Measurements from ENCODE around the gene PRDM16. TPM values are rescaled to one million over a fixed set of nuclear protein-coding genes. Genes with fewer than 3 reads are reported as not detected.

The PRDM16 gene
- total RNA-seq, 1 donor from 2014 or later, result 18.3 TPM

DNA sequence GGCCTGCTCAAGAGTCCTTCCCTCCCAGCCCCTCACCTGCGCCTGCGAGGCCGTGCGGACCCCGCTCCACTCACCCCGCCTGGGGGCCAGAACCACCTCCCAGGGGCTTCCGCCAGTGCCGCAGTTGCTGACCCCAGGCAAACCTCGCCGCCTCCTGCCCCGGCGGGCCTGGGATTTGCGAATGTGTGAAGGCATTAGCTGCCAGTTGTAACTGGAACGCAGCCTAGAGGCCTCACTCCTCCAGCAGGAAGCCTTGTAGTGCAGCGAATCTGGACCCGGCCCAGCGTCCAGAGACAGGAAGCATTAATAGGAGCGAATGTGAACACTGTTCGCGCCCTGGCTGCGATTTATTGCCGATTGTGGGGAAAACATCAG is 244.6 kb downstream of the PRDM16 start:
- Mint-ChIP-seq H3K36me3 (ENCODE audit: low read depth) (peaks cover 1% of the 10 kb centered on the region), H3K27me3 (ENCODE audit: low read depth) (no peaks in the 10 kb centered on the region), H3K9me3 (ENCODE audit: low read depth) (no peaks in the 10 kb centered on the region), H3K27ac (ENCODE audit: unreplicated experiment) (peak overlapping the region; percentile 100), H3K4me1 (ENCODE audit: low read depth) (peaks cover 65% of the 10 kb centered on the region), H3K4me3 (ENCODE audit: unreplicated experiment) (peak overlapping the region; percentile 51)
- TF ChIP-seq, protein P1, sequence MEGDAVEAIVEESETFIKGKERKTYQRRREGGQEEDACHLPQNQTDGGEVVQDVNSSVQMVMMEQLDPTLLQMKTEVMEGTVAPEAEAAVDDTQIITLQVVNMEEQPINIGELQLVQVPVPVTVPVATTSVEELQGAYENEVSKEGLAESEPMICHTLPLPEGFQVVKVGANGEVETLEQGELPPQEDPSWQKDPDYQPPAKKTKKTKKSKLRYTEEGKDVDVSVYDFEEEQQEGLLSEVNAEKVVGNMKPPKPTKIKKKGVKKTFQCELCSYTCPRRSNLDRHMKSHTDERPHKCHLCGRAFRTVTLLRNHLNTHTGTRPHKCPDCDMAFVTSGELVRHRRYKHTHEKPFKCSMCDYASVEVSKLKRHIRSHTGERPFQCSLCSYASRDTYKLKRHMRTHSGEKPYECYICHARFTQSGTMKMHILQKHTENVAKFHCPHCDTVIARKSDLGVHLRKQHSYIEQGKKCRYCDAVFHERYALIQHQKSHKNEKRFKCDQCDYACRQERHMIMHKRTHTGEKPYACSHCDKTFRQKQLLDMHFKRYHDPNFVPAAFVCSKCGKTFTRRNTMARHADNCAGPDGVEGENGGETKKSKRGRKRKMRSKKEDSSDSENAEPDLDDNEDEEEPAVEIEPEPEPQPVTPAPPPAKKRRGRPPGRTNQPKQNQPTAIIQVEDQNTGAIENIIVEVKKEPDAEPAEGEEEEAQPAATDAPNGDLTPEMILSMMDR (IDR thresholded peaks at IDR 0.05), result no peak
- no peak for DNase-seq (ENCODE audit: low spot score)

DNA sequence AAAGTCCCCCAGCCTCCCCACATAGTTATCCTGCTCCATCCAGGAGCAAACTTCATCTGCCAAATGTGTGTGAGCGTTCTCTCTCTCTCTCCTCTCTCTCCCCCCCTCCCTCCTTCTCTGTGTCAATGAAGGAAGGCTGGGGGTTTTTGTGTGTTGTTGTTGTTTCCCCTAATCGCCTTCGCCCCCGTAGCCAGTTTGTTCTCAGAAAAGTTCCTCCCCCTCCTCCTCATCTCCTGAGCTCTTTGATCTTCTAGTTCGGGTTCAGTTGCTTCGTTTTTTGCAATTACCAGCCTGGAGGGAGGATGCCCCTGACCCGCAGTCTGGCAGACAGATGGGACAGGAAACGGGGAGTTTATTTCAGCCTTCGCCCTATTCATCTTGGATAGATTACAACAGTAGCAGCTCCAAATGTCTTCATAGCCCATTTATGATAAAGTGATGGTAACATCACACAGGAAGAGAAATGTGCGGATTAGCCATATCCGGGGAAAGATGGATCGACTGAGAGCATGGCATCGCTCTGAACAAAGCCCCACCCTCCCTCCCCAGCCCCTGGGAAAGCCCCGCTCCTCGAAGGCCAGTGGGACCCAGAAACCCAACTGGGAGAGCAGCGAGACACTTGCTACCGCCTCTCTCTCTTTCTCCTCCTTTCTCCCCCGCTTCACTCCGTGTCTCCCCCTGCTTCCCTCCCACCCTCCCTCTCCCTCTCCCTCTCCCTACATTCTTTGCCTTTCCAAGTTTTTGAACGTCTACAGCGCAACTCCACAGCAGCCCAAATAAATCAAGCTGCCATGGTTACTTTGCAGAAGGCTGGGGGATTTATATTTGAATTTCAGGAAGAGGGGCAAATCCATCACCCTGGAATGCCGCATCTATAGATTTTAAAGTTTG is 245.7 kb downstream of the PRDM16 start:
- H3K4me3 Mint-ChIP-seq (ENCODE audit: unreplicated experiment), result peak overlapping the region; percentile 40
- DNase-seq (ENCODE audit: low spot score), result no peak
- no peaks in the 10 kb centered on the region for H3K9me3 Mint-ChIP-seq (ENCODE audit: low read depth)
- TF ChIP-seq, protein P1 (IDR thresholded peaks at IDR 0.05), result no peak
- H3K27me3 Mint-ChIP-seq (ENCODE audit: low read depth), result no peaks in the 10 kb centered on the region
- H3K27ac Mint-ChIP-seq (ENCODE audit: unreplicated experiment), result peak overlapping the region; percentile 100
- peaks cover 1% of the 10 kb centered on the region for H3K36me3 Mint-ChIP-seq (ENCODE audit: low read depth)
- peaks cover 72% of the 10 kb centered on the region for H3K4me1 Mint-ChIP-seq (ENCODE audit: low read depth)

DNA sequence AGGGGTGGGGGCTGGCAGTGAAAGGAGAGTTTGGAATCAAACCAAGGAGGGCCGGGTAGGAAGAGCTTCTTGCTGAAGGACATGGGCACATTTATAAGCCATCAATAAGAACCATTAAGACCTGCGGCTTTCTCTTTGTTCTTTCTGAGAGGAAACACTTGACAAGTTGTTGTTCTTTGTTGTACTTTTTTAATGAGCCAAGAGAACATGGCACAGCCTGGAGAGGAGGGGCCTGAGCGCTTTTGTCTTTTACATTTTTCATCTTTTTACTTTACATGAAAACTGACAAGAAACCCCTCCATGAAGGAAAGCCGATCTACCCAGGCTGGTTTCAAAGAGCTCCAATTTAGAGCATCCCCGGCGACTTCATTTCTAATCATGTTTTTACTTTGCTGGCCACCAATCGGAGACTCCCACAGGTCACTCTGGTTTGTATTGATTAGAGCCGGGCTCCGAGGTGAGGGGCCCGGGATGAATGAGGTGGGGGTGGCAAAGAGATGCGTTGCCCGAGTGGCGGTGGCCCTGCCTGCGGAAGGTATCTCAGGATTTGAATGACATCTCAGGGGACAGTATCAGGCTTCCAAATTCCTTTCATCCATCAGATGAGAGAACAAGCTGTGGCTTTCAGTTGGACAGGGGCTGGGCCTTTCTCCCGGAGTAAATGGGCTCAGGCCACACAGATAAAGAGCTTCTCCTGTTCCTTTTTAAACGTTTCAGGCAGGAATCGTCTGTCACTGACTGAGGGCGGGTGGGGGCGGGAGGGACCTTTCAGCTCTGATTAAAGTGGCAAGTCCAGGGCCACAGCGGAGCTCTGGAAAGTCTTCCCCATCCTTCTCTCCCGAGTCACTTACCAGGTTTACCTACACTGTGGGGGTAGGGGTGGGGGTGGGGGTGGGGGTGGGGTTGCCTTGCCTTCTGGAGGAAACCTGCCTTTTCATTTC is 246.7 kb downstream of the PRDM16 start:
- H3K4me3 Mint-ChIP-seq (ENCODE audit: unreplicated experiment), result no peak overlapping the region
- H3K27me3 Mint-ChIP-seq (ENCODE audit: low read depth), result no peaks in the 10 kb centered on the region
- no peak for DNase-seq (ENCODE audit: low spot score)
- H3K4me1 Mint-ChIP-seq (ENCODE audit: low read depth), result peaks cover 68% of the 10 kb centered on the region
- H3K36me3 Mint-ChIP-seq (ENCODE audit: low read depth), result peaks cover under 1% of the 10 kb centered on the region
- TF ChIP-seq, protein P1 (IDR thresholded peaks at IDR 0.05), result no peak
- no peaks in the 10 kb centered on the region for H3K9me3 Mint-ChIP-seq (ENCODE audit: low read depth)
- H3K27ac Mint-ChIP-seq (ENCODE audit: unreplicated experiment), result peak overlapping the region; percentile 100

DNA sequence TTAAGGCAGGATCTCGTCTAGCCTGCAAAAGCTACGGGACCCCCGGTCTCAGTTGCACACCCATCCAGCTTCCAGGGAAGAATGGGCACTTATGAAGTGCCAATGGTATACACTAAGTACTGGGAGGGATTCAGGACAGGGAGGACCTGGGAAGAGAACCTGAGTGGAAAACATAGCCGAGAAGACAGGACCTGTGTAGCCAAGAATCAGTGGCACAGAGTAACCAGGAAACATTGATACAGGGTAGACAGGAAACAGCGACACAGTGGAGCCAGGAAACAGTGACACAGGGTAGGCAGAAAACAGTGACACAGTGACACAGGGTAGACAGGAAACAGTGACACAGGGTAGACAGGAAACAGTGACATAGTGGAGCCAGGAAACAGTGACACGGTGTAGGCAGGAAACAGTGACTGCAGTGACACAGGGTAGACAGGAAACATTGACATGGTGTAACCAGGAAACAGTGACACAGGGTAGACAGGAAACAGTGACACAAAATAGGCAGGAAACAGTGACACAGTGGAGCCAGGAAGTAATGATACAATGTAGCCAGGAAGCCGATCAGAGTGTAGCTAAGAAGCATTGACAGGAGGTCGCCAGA is 247.4 kb downstream of the PRDM16 start:
- no peaks in the 10 kb centered on the region for H3K36me3 Mint-ChIP-seq (ENCODE audit: low read depth)
- no peaks in the 10 kb centered on the region for H3K27me3 Mint-ChIP-seq (ENCODE audit: low read depth)
- no peak overlapping the region for H3K4me3 Mint-ChIP-seq (ENCODE audit: unreplicated experiment)
- H3K4me1 Mint-ChIP-seq (ENCODE audit: low read depth), result peaks cover 60% of the 10 kb centered on the region
- peak overlapping the region; percentile 81 for H3K27ac Mint-ChIP-seq (ENCODE audit: unreplicated experiment)
- TF ChIP-seq, protein P1 (IDR thresholded peaks at IDR 0.05), result no peak
- H3K9me3 Mint-ChIP-seq (ENCODE audit: low read depth), result no peaks in the 10 kb centered on the region
- DNase-seq (ENCODE audit: low spot score), result no peak

DNA sequence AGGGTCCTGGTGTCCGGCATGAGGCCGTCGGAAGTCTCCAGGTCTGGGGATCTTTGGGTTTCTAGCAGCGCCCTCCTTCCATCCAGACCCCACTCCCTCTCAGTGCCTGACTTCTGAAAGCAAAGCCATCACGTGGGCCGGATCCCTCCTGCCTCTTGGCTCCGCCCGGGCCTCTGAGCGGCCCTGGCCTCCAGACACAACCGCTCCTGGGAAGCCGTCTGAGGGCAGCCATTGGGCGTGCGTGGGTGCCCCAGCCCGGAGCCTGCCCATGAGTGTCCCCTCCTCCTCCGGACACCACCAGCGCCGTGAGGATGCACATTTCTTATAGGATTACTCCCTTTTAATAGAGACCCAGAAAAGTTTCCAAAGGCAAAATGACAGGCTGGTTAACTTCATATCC is 248.5 kb downstream of the PRDM16 start:
- H3K27me3 Mint-ChIP-seq (ENCODE audit: low read depth), result no peaks in the 10 kb centered on the region
- no peak overlapping the region for H3K4me3 Mint-ChIP-seq (ENCODE audit: unreplicated experiment)
- no peaks in the 10 kb centered on the region for H3K9me3 Mint-ChIP-seq (ENCODE audit: low read depth)
- no peak for DNase-seq (ENCODE audit: low spot score)
- no peaks in the 10 kb centered on the region for H3K36me3 Mint-ChIP-seq (ENCODE audit: low read depth)
- H3K27ac Mint-ChIP-seq (ENCODE audit: unreplicated experiment), result no peak overlapping the region
- TF ChIP-seq, protein P1 (IDR thresholded peaks at IDR 0.05), result no peak
- H3K4me1 Mint-ChIP-seq (ENCODE audit: low read depth), result peaks cover 51% of the 10 kb centered on the region
